GM12878 (cell line): ENCODE measurements around the gene SLC25A41. TPM values are rescaled to one million over a fixed set of nuclear protein-coding genes. Genes with fewer than 3 reads are reported as not detected.

Experiments
- BMI1 ChIP-seq: fragments of 450-650 bp; IDR thresholded peaks from 2 replicates; pipeline ENCODE4 v1.6.1; 2016; ENCODE audit warnings: mild to moderate bottlenecking, moderate library complexity, borderline replicate concordance
- FOS ChIP-seq: IDR thresholded peaks from 3 replicates; pipeline ENCODE4 v1.6.1; 2011; ENCODE audit warnings: borderline replicate concordance; ENCODE audit not compliant: insufficient read length; ENCODE audit errors: extremely low read depth
- HDGF ChIP-seq: fragments of 450-650 bp; IDR thresholded peaks from 2 replicates; pipeline ENCODE4 v1.6.1; 2016; ENCODE audit warnings: antibody characterized with exemption
- IKZF1 ChIP-seq: fragments of 450-650 bp; conservative IDR thresholded peaks from 2 replicates; pipeline ENCODE4 v1.6.1; 2017; ENCODE audit warnings: antibody characterized with exemption, mild to moderate bottlenecking
- MXI1 ChIP-seq: fragments of 150-350 bp; IDR thresholded peaks from 2 replicates; pipeline ENCODE4 v1.6.1; 2011; ENCODE audit warnings: low read depth, mild to moderate bottlenecking, inconsistent platforms, low read length, improper control_type of control experiment
- NFIC ChIP-seq: IDR thresholded peaks from 2 replicates; pipeline ENCODE4 v1.6.1; 2012; ENCODE audit warnings: low read depth, mild to moderate bottlenecking, inconsistent platforms, low read length, moderate library complexity
- PKNOX1 ChIP-seq: fragments of 450-650 bp; IDR thresholded peaks from 2 replicates; pipeline ENCODE4 v1.6.1; 2016; ENCODE audit warnings: mild to moderate bottlenecking
- RUNX3 ChIP-seq: IDR thresholded peaks from 2 replicates; pipeline ENCODE4 v1.6.1; 2012; ENCODE audit warnings: low read length, inconsistent platforms
- STAT1 ChIP-seq: fragments of 450-650 bp; conservative IDR thresholded peaks from 2 replicates; pipeline ENCODE4 v1.6.1; 2014; ENCODE audit warnings: antibody characterized with exemption, mild to moderate bottlenecking
- SUZ12 ChIP-seq: fragments of 200-600 bp; sonication (generic); IDR thresholded peaks from one replicate; pipeline ENCODE4 v1.6.1; 2018; ENCODE audit warnings: antibody characterized with exemption, mild to moderate bottlenecking; ENCODE audit not compliant: unreplicated experiment
- TARDBP ChIP-seq: IDR thresholded peaks from 2 replicates; pipeline ENCODE4 v1.6.1; 2016; ENCODE audit warnings: borderline replicate concordance
- ZBTB33 ChIP-seq: fragments of 450-650 bp; IDR thresholded peaks from 2 replicates; pipeline ENCODE4 v1.6.1; 2017; ENCODE audit warnings: mild to moderate bottlenecking
- polyA plus RNA-seq, 11 experiments: library from polyadenylated mRNA; depleted of rRNA in 4 of 11; unstranded in 6 of 11; stranded (reverse) in 5 of 11; fragments of >200 nt; fragmentation: Nextera tagmentation in 4 of 11; fragmentation: Illumina TruSeq in 1 of 11; extraction: Ambion mirVana in 4 of 11; extraction: Trizol in 1 of 11; gene quantifications; 1 replicate in 1 of 11; 2 replicates in 10 of 11; pipeline versions ENCODE4 v1.2.1 to v1.2.3, GENCODE V29; 2011 to 2016; ENCODE audit warnings: inconsistent platforms in 2 of 11, missing spikeins in 2 of 11, low read depth in 1 of 11
- total RNA-seq, 4 experiments: library from RNA; depleted of rRNA in 3 of 4; stranded (reverse); fragments of >200 nt in 3 of 4; fragmentation: Illumina TruSeq in 1 of 4; extraction: Trizol in 1 of 4; gene quantifications; 2 replicates each; pipeline versions ENCODE4 v1.2.1 to v1.2.3, GENCODE V29; 2013 to 2021

SLC25A41 gene
- total and polyA plus RNA-seq, 10 of the 15 experiments (the other 5 are each of a cell fraction or from before 2014, with no cell fraction given) = 0.23 to 1.2 (median 0.43) TPM; not detected in 2

- TF ChIP-seq STAT1 = peak; percentile 73; the same call in 1 of the 2 replicates
- TF ChIP-seq SUZ12 = no peak
- TF ChIP-seq RUNX3 = peak; percentile 62
- TF ChIP-seq FOS = no peak
- TF ChIP-seq BMI1 = no peak
- TF ChIP-seq ZBTB33 = no peak
- TF ChIP-seq IKZF1 = peak; percentile 93
- TF ChIP-seq NFIC = no peak
- TF ChIP-seq PKNOX1 = peak; percentile 55
- peak; percentile 52; the same call in 1 of the 2 replicates for TF ChIP-seq MXI1
- peak; percentile 20; the same call in 1 of the 2 replicates for TF ChIP-seq HDGF
- TF ChIP-seq TARDBP = no peak
Measured at GRCh38 chr19:6460099-6460884, 26.7 kb upstream of the SLC25A41 start (continued).
